AG04449 (cell line): ENCODE measurements around the gene MYCT1.

Experiments
- CTCF ChIA-PET: fragments of 350-600 bp; formaldehyde crosslinking; extraction: SDS; loops from one replicate; lab custom pipeline; 2021; ENCODE audit warnings: antibody characterized with exemption; lab: Yijun Ruan, JAX
- POLR2A ChIA-PET: fragments of 400-600, 350-600 bp; formaldehyde crosslinking; extraction: SDS; loops from one replicate; lab custom pipeline; 2020; ENCODE audit warnings: antibody characterized with exemption, inconsistent platforms; lab: Yijun Ruan, JAX
- DNase-seq: peaks from one replicate; pipeline ENCODE4 v3.0.0-alpha.2; 2010; ENCODE audit warnings: low read depth, low spot score
- H3K4me3 ChIP-seq: 2 replicates; pipeline ENCODE4 v1.5.1; 2011; ENCODE audit warnings: low read depth, mild to moderate bottlenecking, control low read depth, low read length
- TF ChIP-seq, protein P1 (sequence below): IDR thresholded peaks from one replicate; pipeline ENCODE4 v1.5.1; 2011; ENCODE audit warnings: mild to moderate bottlenecking, moderate library complexity, low read length, control low read depth, inconsistent platforms; ENCODE audit not compliant: insufficient read depth; ENCODE audit errors: missing control alignments

Gene MYCT1

DNA sequence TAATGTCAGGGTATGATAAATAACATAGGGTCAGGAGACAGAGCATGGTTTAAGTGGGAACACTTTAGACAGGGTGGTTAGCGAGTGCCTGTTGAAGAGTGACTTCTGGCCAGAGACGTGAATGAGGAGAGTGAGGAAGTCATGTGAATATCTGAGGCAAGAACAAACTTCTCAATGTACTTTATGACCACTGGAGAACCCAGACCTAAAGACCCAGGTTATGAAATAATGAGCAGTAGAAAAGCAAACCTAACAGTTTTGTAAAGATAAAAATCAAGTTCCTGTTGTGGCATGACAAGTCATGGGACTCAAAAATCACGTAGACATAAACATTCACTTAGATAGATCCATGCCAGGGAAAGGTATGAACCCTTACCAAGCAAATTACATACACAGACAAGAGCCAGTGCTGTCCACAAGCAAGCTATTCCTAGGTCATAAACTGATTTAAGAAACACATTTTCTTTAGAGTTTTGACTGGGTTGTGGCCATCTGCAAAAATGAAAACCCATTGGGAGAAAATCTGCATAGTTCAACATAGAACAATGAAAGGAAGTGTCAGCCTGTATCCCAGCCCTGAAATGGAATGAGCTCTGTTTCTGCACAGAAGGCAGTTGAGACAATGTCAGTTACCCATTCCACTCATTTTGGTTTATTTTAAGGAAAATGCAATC is 2.2 kb upstream of the MYCT1 start:
- no peak overlapping the region for H3K4me3 ChIP-seq
- ChIA-PET POLR2A (no interaction called here), CTCF (interaction anchor here (0.9 to 2.7 kb wide), 4 partner anchors 17 to 210 kb away, joined by 3 to 7 read pairs (median 4); no protein-coding TSS in a partner anchor)
- TF ChIP-seq, protein P1, sequence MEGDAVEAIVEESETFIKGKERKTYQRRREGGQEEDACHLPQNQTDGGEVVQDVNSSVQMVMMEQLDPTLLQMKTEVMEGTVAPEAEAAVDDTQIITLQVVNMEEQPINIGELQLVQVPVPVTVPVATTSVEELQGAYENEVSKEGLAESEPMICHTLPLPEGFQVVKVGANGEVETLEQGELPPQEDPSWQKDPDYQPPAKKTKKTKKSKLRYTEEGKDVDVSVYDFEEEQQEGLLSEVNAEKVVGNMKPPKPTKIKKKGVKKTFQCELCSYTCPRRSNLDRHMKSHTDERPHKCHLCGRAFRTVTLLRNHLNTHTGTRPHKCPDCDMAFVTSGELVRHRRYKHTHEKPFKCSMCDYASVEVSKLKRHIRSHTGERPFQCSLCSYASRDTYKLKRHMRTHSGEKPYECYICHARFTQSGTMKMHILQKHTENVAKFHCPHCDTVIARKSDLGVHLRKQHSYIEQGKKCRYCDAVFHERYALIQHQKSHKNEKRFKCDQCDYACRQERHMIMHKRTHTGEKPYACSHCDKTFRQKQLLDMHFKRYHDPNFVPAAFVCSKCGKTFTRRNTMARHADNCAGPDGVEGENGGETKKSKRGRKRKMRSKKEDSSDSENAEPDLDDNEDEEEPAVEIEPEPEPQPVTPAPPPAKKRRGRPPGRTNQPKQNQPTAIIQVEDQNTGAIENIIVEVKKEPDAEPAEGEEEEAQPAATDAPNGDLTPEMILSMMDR = no peak
- DNase-seq = no peak

DNA sequence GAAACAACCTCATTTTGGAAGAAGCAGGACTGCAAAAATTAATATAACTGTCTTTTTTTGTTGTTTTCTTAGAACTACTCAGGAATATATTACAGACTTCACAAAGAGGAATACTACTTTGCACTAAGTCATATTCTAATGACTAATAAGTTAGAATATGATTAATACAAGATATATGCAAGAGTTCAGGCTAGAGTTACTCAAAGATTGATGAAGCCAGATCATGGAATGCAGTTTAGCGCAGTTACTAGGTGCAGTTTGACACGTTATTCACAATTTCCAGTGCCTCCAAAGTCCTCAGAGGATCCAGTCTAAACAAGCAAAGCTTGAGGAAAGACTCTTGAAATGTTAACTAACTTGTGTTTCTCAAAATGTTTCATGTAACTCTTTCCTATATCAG is 1.2 kb upstream of the MYCT1 start:
- H3K4me3 ChIP-seq = no peak overlapping the region
- TF ChIP-seq, protein P1 = no peak
- DNase-seq = peak; percentile 82
- ChIA-PET POLR2A (no interaction called here), CTCF (interaction anchor here (1.0 to 2.7 kb wide), 3 partner anchors 18 to 144 kb away, joined by 3 to 7 read pairs (median 4); no protein-coding TSS in a partner anchor)

DNA sequence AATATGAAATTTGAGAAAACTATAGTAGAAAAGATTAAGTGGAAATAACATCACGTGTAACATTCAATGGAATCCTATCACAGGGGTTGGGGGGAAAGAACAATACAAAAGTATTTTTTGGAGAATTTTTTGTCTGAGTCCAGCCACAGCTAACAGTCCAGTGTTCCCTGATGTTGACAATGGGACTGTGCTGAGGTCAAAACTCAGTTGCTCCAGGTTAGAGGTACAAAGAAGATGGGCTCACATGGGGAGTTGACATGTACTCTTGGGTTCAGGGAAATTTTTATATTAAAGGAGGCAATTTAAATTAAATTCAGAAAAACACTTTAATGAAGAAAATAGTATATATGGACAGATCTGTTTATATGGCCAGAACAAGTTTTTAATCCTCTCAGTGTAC is 995 bp downstream of the MYCT1 start:
- H3K4me3 ChIP-seq = no peak overlapping the region
- ChIA-PET POLR2A (no interaction called here), CTCF (interaction anchor here (3.6 kb wide), 1 partner anchor 213 kb away, joined by 24 read pairs; no protein-coding TSS in a partner anchor)
- no peak for DNase-seq
- TF ChIP-seq, protein P1 = no peak

DNA sequence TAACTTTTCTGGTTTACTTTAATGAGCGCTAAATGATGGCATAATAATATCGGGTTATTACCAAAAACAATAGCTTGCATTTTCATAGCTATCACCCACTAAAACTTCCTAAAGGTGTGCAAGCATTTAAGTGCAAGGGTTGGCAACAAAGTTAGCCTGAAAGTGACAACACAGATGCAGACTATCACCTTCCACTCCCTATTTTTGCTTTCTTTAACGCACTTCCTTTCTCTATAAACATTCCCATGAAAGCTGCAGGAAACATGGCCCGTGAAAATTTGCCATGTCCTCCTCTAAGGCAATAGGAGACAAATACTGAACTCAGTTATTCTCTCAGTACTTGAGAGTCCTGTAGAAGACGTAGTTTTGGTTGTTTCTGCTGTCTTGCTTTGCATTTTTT is 2.7 kb downstream of the MYCT1 start:
- TF ChIP-seq, protein P1 = no peak
- ChIA-PET CTCF (interaction anchor here (0.8 to 3.6 kb wide), 4 partner anchors 31 to 248 kb away, joined by 3 to 24 read pairs (median 11); no protein-coding TSS in a partner anchor), POLR2A (no interaction called here)
- no peak for DNase-seq
- H3K4me3 ChIP-seq = no peak overlapping the region

DNA sequence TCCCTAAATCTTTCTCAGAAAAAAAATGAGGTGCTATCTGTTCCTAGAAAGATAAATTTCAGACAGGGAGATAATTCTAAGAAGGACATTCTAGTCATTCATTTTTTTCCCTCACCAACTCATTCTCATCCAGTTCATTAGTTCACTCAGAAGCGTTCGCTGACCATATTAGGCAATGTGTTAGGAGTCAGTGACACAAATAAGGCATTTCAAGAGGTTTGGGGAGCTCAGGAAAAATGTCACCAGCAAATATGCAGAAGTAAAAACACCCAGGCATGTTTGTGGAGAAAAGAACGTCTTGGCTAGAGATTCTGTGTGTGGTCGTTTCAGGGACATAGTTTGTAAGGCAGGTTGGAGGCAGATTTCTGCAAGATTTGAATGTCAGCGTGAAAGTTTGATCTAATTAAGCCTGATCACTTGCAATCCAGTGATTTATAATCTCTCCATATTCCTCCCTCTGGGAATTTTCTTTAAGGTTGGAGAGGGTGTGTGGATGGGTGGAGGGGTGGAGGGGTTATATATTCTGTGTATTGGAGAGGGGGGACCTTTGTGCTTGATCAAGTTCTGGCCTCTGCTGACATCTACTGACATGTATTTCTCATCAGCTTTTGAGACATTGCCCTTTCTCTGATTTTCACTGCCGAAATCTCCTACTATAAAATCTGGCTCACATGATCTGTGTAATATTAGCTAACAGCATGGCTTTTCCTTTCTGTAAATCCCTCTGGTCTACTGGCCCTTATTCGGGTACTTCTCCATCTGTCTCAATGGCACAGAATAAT is 3.6 kb downstream of the MYCT1 start:
- CTCF ChIA-PET = interaction anchor here (0.8 to 3.6 kb wide), 4 partner anchors 149 to 253 kb away, joined by 3 to 24 read pairs (median 12); no protein-coding TSS in a partner anchor
- POLR2A ChIA-PET = no interaction called here
- H3K4me3 ChIP-seq = no peak overlapping the region

More for the DNA sequence above, 3.6 kb downstream of the MYCT1 start:
- no peak for DNase-seq
- TF ChIP-seq, protein P1 = no peak
